Neuronal stem cell (in vitro differentiated cells): Measurements from ENCODE around the gene PIP.
"Not testable (repeated sequence)": the region's sequence is repeated elsewhere in the genome, so short reads cannot be mapped to it uniquely, and the experiment has no call there.

Source experiments
- DNase-seq: peaks from one replicate; pipeline ENCODE4 v3.0.0-alpha.2; 2013; ENCODE audit warnings: low spot score
- H2AFZ ChIP-seq: one replicate; pipeline ENCODE4 v1.6.1; 2013; ENCODE audit warnings: mild to moderate bottlenecking, low read length, inconsistent platforms
- H2AK5ac ChIP-seq: 2 replicates; pipeline ENCODE4 v1.6.1; 2013; ENCODE audit warnings: low read depth, mild to moderate bottlenecking, inconsistent platforms, low read length, moderate library complexity, mixed read lengths
- H2BK120ac ChIP-seq: 2 replicates; pipeline ENCODE4 v1.6.1; 2013; ENCODE audit warnings: low read depth, mild to moderate bottlenecking, inconsistent platforms, low read length, moderate library complexity, mixed read lengths
- H2BK12ac ChIP-seq: one replicate; pipeline ENCODE4 v1.6.1; 2013; ENCODE audit warnings: low read length, inconsistent platforms
- H2BK15ac ChIP-seq: 2 replicates; pipeline ENCODE4 v1.6.1; 2013; ENCODE audit warnings: mild to moderate bottlenecking, low read length, inconsistent platforms, mixed read lengths
- H2BK5ac ChIP-seq: one replicate; pipeline ENCODE4 v1.6.1; 2013; ENCODE audit warnings: inconsistent platforms, mild to moderate bottlenecking, low read length, moderate library complexity
- H3K14ac ChIP-seq: one replicate; pipeline ENCODE4 v1.6.1; 2013; ENCODE audit warnings: low read length, inconsistent platforms
- H3K18ac ChIP-seq: 2 replicates; pipeline ENCODE4 v1.6.1; 2013; ENCODE audit warnings: low read length, inconsistent platforms
- H3K23ac ChIP-seq: 2 replicates; pipeline ENCODE4 v1.6.1; 2013; ENCODE audit warnings: low read depth, mild to moderate bottlenecking, mixed read lengths, low read length, inconsistent platforms; ENCODE audit not compliant: poor library complexity
- H3K27ac ChIP-seq: replicated peaks from 3 replicates; pipeline ENCODE4 v1.5.1; 2013; ENCODE audit warnings: low read length, inconsistent platforms
- H3K27me3 ChIP-seq, 3 experiments: 2 replicates each; pipeline ENCODE4 v1.6.1; 2013; ENCODE audit warnings: low read length in 3 of 3, mild to moderate bottlenecking in 2 of 3, inconsistent platforms in 1 of 3, low read depth in 1 of 3, mixed read lengths in 1 of 3, moderate library complexity in 1 of 3; ENCODE audit not compliant: control insufficient read depth in 3 of 3, insufficient read depth in 3 of 3
- H3K36me3 ChIP-seq, 2 donors: replicated peaks in 1 of 2; 2 replicates each; pipeline ENCODE4 v1.6.1; 2013; ENCODE audit warnings: low read length in 2 of 2; ENCODE audit not compliant: control insufficient read depth in 2 of 2, insufficient read depth in 2 of 2
- H3K4ac ChIP-seq: 2 replicates; pipeline ENCODE4 v1.6.1; 2013; ENCODE audit warnings: inconsistent platforms, mild to moderate bottlenecking, low read length, moderate library complexity
- H3K4me1 ChIP-seq, 2 donors: 1 replicate in 1 of 2; 2 replicates in 1 of 2; pipeline ENCODE4 v1.6.1; 2013; ENCODE audit warnings: low read length in 2 of 2, low read depth in 1 of 2; ENCODE audit not compliant: control insufficient read depth in 2 of 2, insufficient read depth in 1 of 2
- H3K4me2 ChIP-seq: one replicate; pipeline ENCODE4 v1.6.1; 2013; ENCODE audit warnings: mild to moderate bottlenecking, low read length, inconsistent platforms; ENCODE audit not compliant: insufficient read depth, poor library complexity, severe bottlenecking
- H3K4me3 ChIP-seq, 2 donors: 2 replicates each; pipeline ENCODE4 v1.5.1; 2013; ENCODE audit warnings: low read length in 2 of 2, mild to moderate bottlenecking in 2 of 2, inconsistent platforms in 1 of 2, moderate library complexity in 1 of 2
- H3K79me1 ChIP-seq: one replicate; pipeline ENCODE4 v1.6.1; 2013; ENCODE audit warnings: low read depth, mild to moderate bottlenecking, inconsistent platforms, low read length, moderate library complexity
- H3K9ac ChIP-seq: one replicate; pipeline ENCODE4 v1.6.1; 2013; ENCODE audit warnings: mild to moderate bottlenecking, low read depth, low read length, inconsistent platforms; ENCODE audit not compliant: poor library complexity
- H3K9me3 ChIP-seq, 2 donors: replicated peaks in 1 of 2; 2 replicates each; pipeline versions ENCODE3 to v1.6.1; 2013; ENCODE audit warnings: low read length in 2 of 2, mild to moderate bottlenecking in 2 of 2, inconsistent platforms in 1 of 2, low read depth in 1 of 2, mixed read lengths in 1 of 2, moderate library complexity in 1 of 2; ENCODE audit not compliant: control insufficient read depth in 2 of 2, insufficient read depth in 1 of 2
- H4K8ac ChIP-seq: one replicate; pipeline ENCODE4 v1.6.1; 2013; ENCODE audit warnings: low read depth, mild to moderate bottlenecking, inconsistent platforms, low read length, moderate library complexity
- H4K91ac ChIP-seq: one replicate; pipeline ENCODE4 v1.6.1; 2013; ENCODE audit warnings: low read length, low read depth, mild to moderate bottlenecking, inconsistent platforms; ENCODE audit not compliant: poor library complexity
- WGBS, 2 donors: extraction: QIAGEN DNeasy Blood & Tissue Kit; methylation state at CpG; one replicate each; pipeline ENCODE4 v1.1.7; 2013; ENCODE audit warnings: missing lambda C conversion rate in 2 of 2, mixed read lengths in 1 of 2; ENCODE audit not compliant: insufficient read length in 2 of 2, insufficient replicate concordance in 1 of 2; ENCODE audit errors: extremely low coverage in 2 of 2; 5-methylcytosine and 5-hydroxymethylcytosine counted together

The PIP gene

DNA sequence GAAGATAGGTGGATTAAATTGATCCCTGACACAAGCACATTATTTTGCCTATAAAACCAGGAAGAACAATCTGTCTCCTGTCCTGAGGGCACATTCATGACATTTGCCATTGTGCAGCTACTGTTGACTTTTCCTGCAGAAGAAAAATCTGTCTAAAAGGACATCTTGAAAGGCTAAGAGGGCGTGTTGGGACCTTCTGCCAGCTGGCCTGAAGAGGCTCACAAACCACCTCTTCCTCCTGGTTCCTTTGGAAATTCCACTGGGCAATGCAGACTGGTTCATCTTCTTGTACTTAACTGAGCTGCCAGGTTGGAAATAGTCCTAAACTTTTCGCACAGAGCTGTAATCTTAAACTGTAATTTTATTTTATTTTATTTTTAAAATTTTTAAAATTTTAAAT lies 35.7 kb upstream of the PIP start:
- H3K4me2 ChIP-seq = no peak overlapping the region
- no peaks in the 10 kb centered on the region for H3K79me1 ChIP-seq
- H4K91ac ChIP-seq = no peak overlapping the region
- H2AFZ ChIP-seq = no peak overlapping the region
- no peak overlapping the region for H3K18ac ChIP-seq
- no peak overlapping the region for H3K9ac ChIP-seq
- no peak overlapping the region for H4K8ac ChIP-seq
- H2BK12ac ChIP-seq = no peak overlapping the region
- H2BK120ac ChIP-seq = no peak overlapping the region
- H2AK5ac ChIP-seq = no peak overlapping the region
- no CpG with 5 or more reads among the region's 2 CpGs for WGBS, 2 donors
- no peak overlapping the region for H2BK15ac ChIP-seq
- no peaks in the 10 kb centered on the region for H3K27me3 ChIP-seq
- no peak overlapping the region for H3K23ac ChIP-seq
- no peak overlapping the region for H3K14ac ChIP-seq
- H3K4ac ChIP-seq = no peak overlapping the region
- no peak overlapping the region for H2BK5ac ChIP-seq
- no peak overlapping the region for H3K27ac ChIP-seq
- H3K4me3 ChIP-seq = no peak overlapping the region
- H3K36me3 ChIP-seq = no peaks in the 10 kb centered on the region
- H3K9me3 ChIP-seq = peaks cover 0 to 4% of the 10 kb centered on the region in 2 donors
- H3K4me1 ChIP-seq = no peaks in the 10 kb centered on the region
- no peak for DNase-seq

DNA sequence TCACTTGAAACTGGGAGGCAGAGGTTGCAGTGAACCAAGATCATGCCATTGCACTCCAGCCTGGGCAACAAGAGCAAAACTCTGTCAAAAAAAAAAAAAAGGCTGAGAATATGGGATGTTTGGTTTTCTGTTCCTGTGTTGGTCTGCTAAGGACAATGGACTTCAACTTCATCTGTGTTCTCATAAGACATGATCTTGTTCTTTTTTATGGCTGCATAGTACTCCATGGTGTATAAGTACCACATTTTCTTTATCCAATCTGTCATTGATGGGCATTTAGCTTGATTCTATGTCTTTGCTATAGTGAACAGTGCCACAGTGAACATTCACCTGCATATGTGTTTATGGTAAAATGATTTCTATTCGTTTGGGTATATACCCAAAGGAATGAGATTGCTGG lies 32.3 kb upstream of the PIP start:
- H2BK12ac ChIP-seq, H3K4me3 ChIP-seq, H4K8ac ChIP-seq, H3K36me3 ChIP-seq, H4K91ac ChIP-seq, H3K4ac ChIP-seq, H2BK120ac ChIP-seq, H3K4me1 ChIP-seq, DNase-seq, H2BK5ac ChIP-seq, H2AFZ ChIP-seq, H3K27me3 ChIP-seq, H3K23ac ChIP-seq, H2AK5ac ChIP-seq, H3K27ac ChIP-seq, H3K14ac ChIP-seq, H3K9ac ChIP-seq, H2BK15ac ChIP-seq, H3K4me2 ChIP-seq, H3K79me1 ChIP-seq, H3K18ac ChIP-seq, H3K9me3 ChIP-seq: not testable (repeated sequence)
- no CpG with 5 or more reads among the region's 1 CpG for WGBS, 2 donors

DNA sequence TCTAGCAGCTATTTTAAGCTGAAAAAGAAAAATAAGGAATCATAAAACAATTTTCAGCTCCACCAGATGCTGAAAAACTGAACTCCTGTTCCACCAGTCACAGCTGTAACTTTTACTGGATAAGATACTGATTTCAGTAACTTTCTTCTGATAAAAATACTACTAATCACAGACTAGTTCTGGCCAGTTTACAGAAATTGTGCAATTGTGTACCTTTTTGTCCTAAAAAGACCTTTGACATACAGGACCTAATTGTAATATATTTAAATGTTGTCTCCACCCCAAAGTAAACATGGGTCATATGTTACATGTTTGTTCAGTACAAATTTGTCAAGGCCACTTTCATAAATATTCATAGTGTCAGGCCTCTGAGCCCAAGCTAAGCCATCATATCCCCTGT lies 27.1 kb upstream of the PIP start:
- no peak overlapping the region for H3K4me2 ChIP-seq
- no peak overlapping the region for H4K8ac ChIP-seq
- H3K4me3 ChIP-seq = no peak overlapping the region
- H4K91ac ChIP-seq = no peak overlapping the region
- no peaks in the 10 kb centered on the region for H3K4me1 ChIP-seq
- H3K4ac ChIP-seq = no peak overlapping the region
- H3K79me1 ChIP-seq = no peaks in the 10 kb centered on the region
- H2BK15ac ChIP-seq = no peak overlapping the region
- DNase-seq = no peak
- H2BK5ac ChIP-seq = no peak overlapping the region
- no peaks in the 10 kb centered on the region for H3K36me3 ChIP-seq
- H3K14ac ChIP-seq = no peak overlapping the region
- H2BK120ac ChIP-seq = no peak overlapping the region
- H2BK12ac ChIP-seq = no peak overlapping the region
- no peaks in the 10 kb centered on the region for H3K27me3 ChIP-seq
- peaks cover 0 to 3% of the 10 kb centered on the region in 2 donors for H3K9me3 ChIP-seq
- H2AK5ac ChIP-seq = no peak overlapping the region
- H3K18ac ChIP-seq = no peak overlapping the region
- H3K9ac ChIP-seq = no peak overlapping the region
- H3K23ac ChIP-seq = no peak overlapping the region
- H3K27ac ChIP-seq = no peak overlapping the region
- no peak overlapping the region for H2AFZ ChIP-seq

DNA sequence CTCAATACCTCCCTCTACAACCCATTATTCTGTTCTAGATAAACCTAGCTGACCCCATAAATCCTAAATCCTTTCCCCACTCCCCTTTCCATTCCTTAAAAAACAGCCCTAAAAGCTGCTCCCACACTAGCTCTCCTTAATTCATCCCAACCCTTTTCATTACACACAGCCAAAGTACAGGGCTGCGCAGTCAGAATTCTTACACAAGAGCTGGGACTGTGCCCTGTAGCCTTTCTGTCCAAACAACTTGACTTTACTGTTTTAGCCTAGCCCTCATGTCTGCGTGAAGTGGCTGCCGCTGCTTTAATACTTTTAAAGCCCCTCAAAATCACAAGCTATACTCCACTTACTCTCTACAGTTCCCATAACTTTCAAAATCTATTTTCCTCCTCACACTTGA lies 23.9 kb upstream of the PIP start:
- not testable (repeated sequence) for H3K27me3 ChIP-seq, H3K36me3 ChIP-seq, DNase-seq, H3K9me3 ChIP-seq, H2BK15ac ChIP-seq, H2BK120ac ChIP-seq, H2AK5ac ChIP-seq, H4K8ac ChIP-seq, H3K27ac ChIP-seq, H3K14ac ChIP-seq, H4K91ac ChIP-seq, H3K4me1 ChIP-seq, H3K79me1 ChIP-seq, H3K4me2 ChIP-seq, H2BK12ac ChIP-seq, H3K9ac ChIP-seq, H3K4me3 ChIP-seq, H3K23ac ChIP-seq, H2AFZ ChIP-seq, H2BK5ac ChIP-seq, H3K4ac ChIP-seq, H3K18ac ChIP-seq
- WGBS, 2 donors = no CpG with 5 or more reads among the region's 3 CpGs
